Cerebellar cortex (tissue), 1 donor: ENCODE results near the gene WDR72.

Experiments used
- DNase-seq: peaks from one replicate; pipeline ENCODE4 v3.0.0-alpha.2; 2015; ENCODE audit warnings: low spot score

The WDR72 gene

GRCh38 chr15:53534105-53534839 lies 225.2 kb downstream of the WDR72 start:
- DNase-seq: no peak

GRCh38 chr15:53530761-53531160 lies 228.7 kb downstream of the WDR72 start:
- DNase-seq: no peak

DNA sequence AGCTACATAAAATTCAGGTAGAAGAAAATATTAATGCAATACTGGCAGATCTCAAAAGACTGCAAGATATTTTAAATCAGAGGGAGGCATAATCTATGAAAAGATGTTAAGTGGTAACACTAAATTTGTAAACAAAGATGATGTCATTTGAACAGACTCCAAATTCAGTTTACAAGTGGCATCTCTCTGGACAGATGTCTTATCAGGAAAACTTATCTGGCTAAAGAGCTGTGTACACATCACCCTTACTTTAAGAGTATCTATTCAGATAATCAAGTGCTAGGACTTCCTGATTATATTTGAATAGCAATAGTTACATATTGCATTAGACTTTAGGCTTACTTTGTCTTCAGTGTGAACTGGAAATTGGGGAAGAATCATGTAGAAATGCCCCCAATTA lies 231.5 kb downstream of the WDR72 start:
- no peak for DNase-seq

- no peak for DNase-seq
These were observed 233.6 kb downstream of the WDR72 start for GRCh38 chr15:53525894-53526293.

DNA sequence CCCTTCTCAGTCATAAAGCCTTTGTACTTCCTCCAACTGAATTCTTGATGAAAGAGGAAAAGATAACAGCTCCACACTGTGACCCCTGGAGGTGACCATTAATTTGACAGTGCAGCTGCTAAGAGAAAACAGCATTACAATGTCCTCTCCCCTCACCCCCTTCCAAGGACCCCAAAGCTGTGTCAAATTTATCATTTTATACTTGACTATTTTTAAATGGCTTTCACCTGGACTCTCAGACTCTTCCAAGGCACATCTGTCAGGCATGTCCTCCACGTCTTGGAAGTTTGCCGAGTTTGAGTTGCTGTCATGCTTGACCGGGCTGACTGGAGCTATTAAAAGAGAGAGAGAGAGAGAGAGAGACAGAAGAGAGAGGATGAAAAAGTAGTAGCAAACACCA lies 236.5 kb downstream of the WDR72 start:
- no peak for DNase-seq

DNA sequence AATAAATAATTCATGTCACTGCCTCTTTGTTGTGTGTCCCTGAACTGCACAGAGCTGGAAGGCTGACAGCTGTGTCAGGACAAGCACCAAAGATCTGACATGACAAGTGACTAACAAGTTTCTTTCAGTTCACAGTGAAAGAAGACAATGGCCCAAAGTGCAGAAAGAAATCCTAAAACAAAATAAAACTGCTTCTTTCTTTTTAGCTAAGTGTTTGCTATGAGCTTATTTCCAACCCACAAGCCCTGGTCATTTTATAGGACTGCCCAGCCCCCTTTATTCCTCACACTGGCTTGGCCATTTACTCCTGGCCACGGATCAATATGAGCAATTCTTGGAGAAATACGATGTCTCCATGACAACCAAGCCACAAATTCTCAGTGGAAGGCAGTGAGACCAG lies 238.5 kb downstream of the WDR72 start:
- peak; percentile 1 for DNase-seq

- no peak for DNase-seq
These were observed 246.0 kb downstream of the WDR72 start for GRCh38 chr15:53513431-53513830.

GRCh38 chr15:53512029-53512428 lies 247.4 kb downstream of the WDR72 start:
- DNase-seq: peak; percentile 8

DNA sequence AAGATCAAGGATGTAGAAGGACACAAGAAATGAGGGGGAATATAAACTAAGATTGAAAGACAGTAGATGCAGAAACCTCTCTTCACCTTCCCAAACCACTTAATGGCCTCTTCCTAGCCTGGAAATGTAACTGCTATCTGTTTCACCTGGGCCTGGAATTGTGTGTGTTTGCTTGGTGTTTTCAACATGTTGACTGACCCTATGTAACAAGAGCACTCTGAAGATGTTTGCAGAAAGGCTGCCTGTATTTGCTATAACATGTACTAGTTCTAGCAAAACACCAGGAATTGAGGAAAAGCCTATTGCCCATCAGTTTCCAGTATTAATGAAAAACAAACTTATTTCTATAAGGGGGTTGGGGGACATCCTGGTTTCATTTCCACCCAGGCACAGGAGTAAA lies 248.3 kb downstream of the WDR72 start:
- no peak for DNase-seq

GRCh38 chr15:53506370-53506769 lies 253.1 kb downstream of the WDR72 start:
- no peak for DNase-seq

GRCh38 chr15:53498996-53499395 lies 260.5 kb downstream of the WDR72 start:
- no peak for DNase-seq

GRCh38 chr15:53490341-53490740 lies 269.1 kb downstream of the WDR72 start:
- no peak for DNase-seq

DNA sequence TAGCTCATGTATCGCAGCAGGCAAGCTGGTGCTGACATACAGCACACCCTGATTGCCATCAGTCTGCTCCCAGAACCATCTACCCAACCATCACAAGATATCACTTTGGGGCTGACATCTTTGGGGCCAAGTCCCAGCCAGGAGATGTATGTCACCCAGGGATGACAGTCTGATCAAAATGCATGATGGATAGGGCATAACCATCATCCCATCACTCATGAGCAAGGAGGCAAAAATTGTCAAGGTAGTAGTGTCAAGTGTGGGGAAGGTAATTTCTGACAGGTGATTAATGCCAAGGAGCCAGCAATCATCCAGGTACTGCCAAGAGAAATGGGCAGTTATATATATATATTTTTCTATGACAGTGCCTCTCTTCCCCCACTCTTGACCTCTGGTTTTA lies 277.4 kb downstream of the WDR72 start:
- DNase-seq: no peak

DNA sequence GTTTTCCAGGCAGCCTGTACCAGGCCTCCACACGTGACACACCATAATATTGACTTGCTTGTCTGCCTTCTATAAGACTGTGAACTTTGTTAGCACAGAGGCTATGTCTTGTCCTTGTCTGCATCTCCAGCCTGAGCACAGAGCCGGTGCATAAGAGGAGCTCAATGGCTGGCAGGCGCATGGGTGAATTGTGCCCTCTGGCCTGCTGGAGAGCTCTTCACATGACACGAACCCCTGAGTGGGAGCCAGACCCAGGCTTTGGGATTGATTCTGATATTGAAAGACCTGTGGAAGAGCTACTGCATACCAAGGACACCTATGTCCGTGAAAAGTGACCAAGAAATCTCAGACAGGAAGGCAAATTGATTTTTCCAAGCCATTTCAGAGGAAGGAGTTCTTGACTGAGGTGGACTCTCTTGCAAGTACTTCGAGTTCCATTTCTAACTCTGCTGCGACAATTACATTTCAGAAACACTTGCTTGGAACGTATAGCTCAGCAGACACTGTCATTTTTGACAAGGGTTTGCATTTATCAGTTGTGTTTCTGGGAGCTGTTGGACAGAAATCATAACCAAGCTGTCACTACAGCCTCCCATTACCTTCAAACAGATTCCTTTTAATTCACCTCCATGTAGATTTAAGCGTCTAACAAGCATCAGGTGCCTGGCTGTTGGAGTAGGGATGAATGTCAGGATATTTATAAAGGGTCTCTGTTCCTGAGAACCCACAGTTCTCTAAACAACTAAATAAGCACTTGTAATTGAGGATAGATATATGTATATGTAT lies 281.3 kb downstream of the WDR72 start:
- no peak for DNase-seq

DNA sequence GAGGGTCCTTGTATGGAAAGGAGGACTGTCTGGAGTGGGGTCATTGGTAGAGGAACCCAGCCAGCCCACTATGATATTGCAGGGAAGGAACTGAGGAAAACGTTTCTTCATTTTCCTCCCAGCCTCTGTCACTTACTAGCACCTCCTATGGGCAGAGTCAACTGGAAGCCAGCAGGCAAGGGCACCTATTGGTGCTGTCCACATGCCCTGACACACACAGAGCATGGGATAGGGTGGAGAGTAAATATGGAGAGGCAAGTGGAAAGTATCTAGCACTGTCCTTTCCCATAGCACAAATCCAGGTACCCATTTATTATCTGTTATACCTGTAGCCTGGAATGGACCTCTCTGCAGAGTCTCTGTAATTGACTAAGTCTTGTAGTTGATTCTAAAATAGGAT lies 285.6 kb downstream of the WDR72 start:
- DNase-seq: no peak

GRCh38 chr15:53473435-53473834 lies 286.0 kb downstream of the WDR72 start:
- no peak for DNase-seq

GRCh38 chr15:53472883-53473282 lies 286.6 kb downstream of the WDR72 start:
- DNase-seq: no peak

DNA sequence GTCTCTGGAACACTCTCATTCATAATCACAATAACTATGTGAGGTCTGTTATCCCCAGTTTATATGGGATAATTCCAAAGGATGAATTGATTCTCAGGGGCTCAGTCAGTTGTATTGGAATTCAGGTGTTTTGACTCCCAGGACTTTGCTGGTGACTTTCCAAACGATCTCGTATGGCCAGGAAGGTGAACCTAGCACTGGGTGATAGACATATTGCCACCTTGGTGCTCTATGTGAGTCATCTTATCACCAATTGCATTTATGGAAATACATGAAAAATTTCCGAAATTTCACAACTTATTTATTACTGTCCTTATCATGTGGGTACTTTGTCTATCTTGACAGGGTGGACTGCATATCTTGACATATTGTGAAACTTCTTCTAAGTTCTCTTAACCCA lies 287.3 kb downstream of the WDR72 start:
- DNase-seq: no peak

- no peak for DNase-seq
These were observed 288.7 kb downstream of the WDR72 start for GRCh38 chr15:53470743-53471142.

DNA sequence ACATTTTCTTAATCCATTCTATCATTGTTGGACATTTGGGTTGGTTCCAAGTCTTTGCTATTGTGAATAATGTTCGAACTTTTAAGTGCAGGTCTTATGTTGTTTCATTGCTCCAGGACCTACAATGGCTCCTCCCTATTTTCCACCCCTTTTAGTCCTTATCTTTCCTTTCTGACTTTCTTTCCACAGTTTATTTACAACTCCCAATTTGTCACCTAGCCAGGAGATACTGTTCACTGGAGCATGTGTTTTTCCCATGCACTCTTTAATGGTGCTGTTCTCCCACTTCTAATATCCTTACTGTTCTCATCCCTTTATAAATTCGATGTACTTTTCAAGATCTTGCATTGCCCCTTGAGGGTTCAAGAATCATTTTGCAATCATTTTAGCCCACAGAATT lies 290.0 kb downstream of the WDR72 start:
- DNase-seq: no peak
